ENCODE measurements around the gene DPH5.

Gene DPH5

GRCh38 chr1:100943533-100943932 is 82.1 kb downstream of the DPH5 start:
- no peak for DNase-seq (ENCODE audit: low read depth)
- H3K4me3 ChIP-seq (ENCODE audit: low read depth, low read length) = no peak overlapping the region
- TF ChIP-seq, protein P1, sequence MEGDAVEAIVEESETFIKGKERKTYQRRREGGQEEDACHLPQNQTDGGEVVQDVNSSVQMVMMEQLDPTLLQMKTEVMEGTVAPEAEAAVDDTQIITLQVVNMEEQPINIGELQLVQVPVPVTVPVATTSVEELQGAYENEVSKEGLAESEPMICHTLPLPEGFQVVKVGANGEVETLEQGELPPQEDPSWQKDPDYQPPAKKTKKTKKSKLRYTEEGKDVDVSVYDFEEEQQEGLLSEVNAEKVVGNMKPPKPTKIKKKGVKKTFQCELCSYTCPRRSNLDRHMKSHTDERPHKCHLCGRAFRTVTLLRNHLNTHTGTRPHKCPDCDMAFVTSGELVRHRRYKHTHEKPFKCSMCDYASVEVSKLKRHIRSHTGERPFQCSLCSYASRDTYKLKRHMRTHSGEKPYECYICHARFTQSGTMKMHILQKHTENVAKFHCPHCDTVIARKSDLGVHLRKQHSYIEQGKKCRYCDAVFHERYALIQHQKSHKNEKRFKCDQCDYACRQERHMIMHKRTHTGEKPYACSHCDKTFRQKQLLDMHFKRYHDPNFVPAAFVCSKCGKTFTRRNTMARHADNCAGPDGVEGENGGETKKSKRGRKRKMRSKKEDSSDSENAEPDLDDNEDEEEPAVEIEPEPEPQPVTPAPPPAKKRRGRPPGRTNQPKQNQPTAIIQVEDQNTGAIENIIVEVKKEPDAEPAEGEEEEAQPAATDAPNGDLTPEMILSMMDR (IDR thresholded peaks at IDR 0.05; ENCODE audit: insufficient read depth, low read depth, low read length, missing control alignments) = no peak

DNA sequence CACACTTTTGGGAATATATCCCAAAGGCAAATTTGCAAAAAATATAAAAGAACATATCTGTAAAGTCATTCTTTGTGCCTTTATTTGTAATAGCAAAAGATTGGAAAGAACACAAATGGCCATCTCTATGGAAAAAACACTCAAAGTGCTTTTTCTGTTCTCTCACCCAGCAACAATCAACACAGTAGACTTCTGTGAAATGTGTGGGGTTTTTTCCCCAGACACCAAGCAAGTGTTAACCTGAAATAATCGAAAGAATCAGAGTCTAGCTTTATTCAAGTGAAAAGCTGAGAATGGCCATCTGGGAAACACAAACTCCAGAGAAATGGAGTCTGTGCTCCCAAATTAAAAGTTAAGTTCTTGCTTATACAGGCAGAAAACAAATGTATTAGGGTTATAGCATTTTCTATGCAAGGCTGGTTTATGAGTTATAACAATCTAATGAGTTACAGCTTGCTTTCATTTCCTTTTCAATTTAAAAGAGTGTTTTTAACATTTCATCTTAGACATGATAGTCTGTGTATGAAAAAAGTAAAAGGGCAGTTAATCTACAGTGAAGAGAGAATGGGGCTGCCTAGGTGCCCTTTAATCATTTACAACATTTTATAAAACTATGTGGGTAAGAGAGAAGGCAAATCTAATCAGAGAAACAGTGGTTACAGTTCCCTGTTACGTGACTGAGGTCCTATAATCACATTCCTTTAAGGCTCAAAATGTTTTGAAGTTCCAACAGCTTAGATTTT is 83.1 kb downstream of the DPH5 start:
- H3K4me3 ChIP-seq (ENCODE audit: low read depth, low read length) = no peak overlapping the region
- no peak for DNase-seq (ENCODE audit: low read depth)
- TF ChIP-seq, protein P1 (IDR thresholded peaks at IDR 0.05; ENCODE audit: insufficient read depth, low read depth, low read length, missing control alignments) = no peak

DNA sequence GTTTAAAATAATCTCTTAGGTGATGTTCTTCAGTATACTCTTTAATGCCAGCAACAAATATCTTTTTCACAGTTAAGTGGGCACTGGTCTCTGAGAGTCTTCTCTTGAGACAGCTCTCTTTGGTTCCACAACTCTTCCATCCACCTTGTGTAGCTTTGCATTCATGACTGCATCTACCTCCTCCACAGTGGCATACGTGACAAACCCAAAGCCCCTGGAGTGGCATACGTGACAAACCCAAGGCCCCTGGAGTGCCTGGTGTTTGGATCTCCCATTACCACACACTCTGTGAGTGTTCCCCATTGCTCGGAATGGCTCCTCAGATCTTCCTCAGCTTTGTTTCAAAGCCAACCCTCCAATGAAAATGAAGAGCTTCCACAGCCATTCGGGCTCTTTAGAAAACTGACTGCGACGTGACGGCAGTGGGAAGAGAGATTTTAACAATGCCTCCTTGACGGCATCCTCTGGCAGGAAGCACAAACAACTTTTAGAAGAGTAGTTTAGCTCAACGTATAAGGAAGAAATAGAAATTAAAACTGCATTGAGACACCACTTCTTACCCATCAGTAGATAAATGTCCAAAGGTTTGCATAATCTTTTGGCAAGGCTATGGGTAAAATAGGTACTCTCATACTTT is 83.9 kb downstream of the DPH5 start:
- no peak overlapping the region for H3K4me3 ChIP-seq (ENCODE audit: low read depth, low read length)
- TF ChIP-seq, protein P1 (IDR thresholded peaks at IDR 0.05; ENCODE audit: insufficient read depth, low read depth, low read length, missing control alignments) = no peak
- DNase-seq (ENCODE audit: low read depth) = no peak

GRCh38 chr1:100941098-100941527 is 84.5 kb downstream of the DPH5 start:
- TF ChIP-seq, protein P1 (IDR thresholded peaks at IDR 0.05; ENCODE audit: insufficient read depth, low read depth, low read length, missing control alignments) = no peak
- no peak overlapping the region for H3K4me3 ChIP-seq (ENCODE audit: low read depth, low read length)
- peak; percentile 24 for DNase-seq (ENCODE audit: low read depth)
